ENCODE data around the gene SMIM41.

DNA sequence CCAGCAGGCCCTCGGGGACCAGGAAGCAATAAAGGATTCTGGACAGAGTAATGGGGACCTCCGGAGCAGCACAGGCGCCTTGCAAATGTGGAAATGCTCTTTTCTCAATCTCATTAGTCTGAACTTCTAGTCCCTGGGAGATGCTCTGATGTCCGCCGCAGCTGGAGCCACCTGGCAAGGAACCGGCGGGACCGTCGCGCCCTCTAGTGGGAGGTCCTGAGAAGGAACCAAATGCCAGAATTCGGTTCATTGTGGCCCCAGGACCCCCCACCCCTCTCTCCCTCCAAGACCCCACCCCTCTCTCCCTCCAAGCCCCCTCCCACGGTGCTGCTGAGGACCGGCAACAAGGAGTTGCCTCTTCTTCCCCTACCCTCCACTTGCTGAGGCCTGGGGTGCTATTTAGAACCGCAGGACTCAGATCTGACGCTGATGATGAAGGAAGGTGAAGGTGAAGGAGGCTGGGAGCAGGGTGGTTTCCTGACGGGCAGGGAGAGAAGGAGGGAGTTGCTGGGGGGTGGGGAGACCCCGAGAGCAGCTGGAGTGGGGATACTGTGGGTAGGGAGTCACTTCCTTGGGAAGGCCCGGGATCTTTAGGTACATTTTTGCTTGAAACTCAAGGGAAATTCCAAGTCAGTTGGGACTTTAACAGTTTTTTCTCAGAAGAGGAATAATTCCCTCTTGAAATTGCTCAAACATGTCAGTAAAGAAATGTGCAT is 42.5 kb downstream of the SMIM41 start:
- peak; percentile 61 to 75 for TF ChIP-seq CTCF (conservative IDR thresholded peaks at IDR 0.05 in 1 of 2, IDR thresholded peaks at IDR 0.05 in 1 of 2; ENCODE audit: low read depth in 1 of 2, low read length in 2 of 2)
- no peak for TF ChIP-seq EZH2 (IDR thresholded peaks at IDR 0.05; ENCODE audit: low read length, missing control alignments)
